Stimulated activated CD4-positive, alpha-beta T cell treated with anti-CD3 and anti-CD28 coated beads, Interleukin-1b, Interleukin-23, amount 100 ng/mL, for 48 hours (primary cell): ENCODE measurements around the gene GABRD.
"Not testable (repeated sequence)": the region's sequence is repeated elsewhere in the genome, so short reads cannot be mapped to it uniquely, and the experiment has no call there.

Source experiments
- DNase-seq: peaks from one replicate; pipeline ENCODE4 v3.0.0-alpha.2; 2020

The GABRD gene, protein sequence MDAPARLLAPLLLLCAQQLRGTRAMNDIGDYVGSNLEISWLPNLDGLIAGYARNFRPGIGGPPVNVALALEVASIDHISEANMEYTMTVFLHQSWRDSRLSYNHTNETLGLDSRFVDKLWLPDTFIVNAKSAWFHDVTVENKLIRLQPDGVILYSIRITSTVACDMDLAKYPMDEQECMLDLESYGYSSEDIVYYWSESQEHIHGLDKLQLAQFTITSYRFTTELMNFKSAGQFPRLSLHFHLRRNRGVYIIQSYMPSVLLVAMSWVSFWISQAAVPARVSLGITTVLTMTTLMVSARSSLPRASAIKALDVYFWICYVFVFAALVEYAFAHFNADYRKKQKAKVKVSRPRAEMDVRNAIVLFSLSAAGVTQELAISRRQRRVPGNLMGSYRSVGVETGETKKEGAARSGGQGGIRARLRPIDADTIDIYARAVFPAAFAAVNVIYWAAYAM

DNA sequence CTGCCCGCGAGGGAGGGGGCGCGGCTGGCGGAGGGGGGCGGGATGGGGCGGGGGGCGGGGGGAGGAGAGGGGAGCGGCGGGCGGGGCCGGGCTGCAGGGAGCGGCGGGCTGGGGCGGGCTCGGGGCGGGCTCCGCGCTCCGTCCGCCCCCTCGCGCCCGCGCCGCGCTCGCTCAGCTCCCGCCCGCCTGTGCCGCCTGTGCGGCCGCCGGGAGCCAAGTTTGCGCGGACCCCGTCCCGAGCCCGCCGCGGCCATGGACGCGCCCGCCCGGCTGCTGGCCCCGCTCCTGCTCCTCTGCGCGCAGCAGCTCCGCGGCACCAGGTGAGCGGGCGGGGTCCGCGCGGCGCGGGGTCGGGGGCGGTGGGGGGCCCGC is at the start of gene GABRD:
Gene GABRD, plus strand, starts transcription at position 174 of the 372 bp plus-strand sequence. Its CDS starts 79 bp downstream, at position 253.
- DNase-seq, result no peak

DNA sequence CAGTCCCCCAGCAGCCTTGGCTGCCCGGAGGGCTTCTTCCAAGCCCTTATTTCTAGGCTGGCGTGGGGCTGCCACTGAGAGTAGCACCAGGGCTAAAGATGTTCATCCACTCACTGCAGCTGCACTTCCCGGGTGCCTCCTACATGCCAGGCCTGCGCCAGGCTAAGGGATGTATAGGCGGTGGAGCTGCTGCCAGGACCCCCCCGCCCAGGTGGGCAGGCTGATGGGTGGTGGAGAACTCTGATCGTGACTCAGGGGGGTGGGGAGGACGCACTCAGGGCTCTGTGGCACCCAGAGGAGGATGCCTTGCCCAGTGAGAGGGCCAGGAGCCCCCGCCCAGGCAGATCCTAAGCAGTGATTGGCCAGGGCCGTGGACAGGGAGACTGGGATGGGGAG is 49.6 kb upstream of the GABRD start:
- DNase-seq, result no peak

GRCh38 chr1:1969953-1970716 is 49.0 kb upstream of the GABRD start:
- no peak for DNase-seq

DNA sequence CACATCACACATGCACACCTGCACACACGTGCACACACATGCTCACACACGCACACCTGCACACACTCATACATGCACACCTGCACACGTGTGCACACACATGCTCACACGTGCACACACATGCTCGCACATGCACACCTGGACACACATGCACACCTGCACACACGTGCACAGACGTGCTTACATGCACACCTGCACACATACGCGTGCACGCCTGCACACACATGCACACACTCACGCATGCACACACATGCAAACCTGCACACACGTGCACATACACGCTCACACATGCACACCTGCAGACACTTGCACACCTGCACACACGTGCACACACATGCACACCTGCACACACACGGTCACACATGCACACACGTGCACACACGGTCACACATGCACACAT is 48.1 kb upstream of the GABRD start:
- no peak for DNase-seq

DNA sequence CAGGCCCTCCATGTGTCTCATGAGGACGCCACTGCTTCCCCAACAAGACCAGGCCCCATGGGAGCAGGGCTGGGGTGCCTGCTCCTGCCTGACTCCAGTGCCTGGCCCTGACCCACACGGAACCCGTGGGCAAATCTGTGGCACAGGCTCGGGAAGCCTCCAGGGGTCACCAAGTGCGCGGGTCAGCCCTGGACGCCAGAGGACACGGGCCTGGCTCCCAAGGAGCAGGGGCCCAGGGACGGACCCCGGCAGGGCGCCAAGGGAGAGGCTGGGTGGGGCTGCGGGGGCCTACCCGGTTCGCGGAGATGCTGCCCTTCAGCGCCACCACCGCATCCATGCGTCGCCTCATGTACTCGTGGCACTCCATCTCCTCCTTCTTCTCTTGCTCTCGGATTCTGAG is 47.5 kb upstream of the GABRD start:
- no peak for DNase-seq

DNA sequence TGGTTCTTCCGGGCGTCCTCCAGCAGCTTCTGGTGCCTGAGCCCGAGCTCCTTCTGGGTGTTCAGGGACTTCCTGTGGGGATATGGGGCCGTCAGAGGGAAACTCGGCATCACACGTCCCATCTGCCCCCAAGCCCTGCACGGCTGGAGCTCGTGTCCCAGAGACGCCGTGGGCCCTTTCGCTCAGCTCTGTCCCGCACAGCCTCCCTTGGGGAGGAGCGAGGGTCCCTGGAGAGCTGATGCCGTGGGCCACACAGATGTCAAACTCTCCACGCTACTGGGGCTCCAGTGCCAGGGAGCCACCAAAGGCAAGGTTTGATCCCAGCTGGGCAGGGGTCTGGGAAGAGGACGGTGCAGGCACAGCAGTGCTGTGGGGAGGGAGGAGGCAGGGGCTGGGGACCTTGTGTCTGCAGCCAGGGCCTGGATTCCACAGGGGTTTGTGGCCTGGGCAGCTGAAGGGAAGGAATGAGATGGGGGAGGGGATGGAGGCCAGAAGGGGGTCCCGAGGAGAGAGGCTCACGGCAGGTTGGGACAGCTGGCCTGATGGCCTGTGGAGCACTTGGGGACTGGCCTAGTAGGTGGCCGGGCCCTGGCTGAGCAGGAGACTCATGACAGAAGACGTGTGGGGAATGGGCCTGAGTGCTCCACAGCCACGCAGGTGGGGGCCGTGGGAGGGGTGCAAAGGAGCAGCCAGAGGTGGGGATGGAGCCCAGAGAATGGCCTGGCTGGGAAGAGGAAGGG is 46.0 kb upstream of the GABRD start:
- no peak for DNase-seq

DNA sequence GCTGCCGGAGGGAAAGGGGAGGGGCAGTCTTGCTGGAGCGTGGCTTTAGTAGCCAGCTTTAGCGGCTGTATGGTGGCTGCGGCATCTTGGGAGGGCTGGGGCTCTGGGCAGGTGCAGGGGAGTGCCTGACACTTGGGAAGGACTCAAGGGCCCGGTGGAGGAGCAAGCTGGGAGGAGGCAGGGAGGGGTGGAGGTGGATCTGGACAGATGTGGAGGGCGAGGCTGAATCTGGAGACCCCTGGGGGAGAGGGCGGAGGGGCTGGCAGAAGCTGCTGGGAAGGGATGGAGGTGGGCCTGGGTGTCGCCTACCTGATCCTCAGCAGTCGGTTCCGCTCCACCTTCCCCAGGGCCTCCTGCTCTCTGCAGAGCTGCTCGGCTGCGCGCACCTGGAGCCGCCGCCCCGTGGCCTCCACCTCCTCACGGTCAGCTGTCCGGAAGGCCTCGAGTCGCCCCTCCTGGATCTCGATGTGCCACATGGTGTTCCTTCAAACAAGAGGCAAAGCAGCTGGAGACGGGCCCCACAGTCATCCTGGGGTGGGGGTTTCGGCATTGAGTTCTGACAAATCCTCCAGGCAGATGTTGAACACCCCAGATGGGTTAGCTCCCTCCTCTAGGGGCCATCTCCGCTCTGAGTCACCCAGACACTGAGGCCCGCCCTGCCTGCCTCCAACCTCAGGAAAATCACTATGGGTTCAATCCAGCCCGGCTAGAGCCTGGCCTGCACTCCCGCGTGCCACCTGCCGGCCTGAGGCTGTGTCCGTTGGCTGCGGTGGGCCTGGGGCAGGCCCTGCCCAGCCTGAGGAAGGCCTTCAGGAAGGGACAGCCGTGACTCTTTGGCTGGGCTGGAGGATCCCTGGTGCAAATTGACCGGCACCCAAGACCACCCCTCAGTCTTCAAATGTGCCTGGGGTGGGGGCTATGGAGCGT is 45.2 kb upstream of the GABRD start:
- DNase-seq, result no peak

DNA sequence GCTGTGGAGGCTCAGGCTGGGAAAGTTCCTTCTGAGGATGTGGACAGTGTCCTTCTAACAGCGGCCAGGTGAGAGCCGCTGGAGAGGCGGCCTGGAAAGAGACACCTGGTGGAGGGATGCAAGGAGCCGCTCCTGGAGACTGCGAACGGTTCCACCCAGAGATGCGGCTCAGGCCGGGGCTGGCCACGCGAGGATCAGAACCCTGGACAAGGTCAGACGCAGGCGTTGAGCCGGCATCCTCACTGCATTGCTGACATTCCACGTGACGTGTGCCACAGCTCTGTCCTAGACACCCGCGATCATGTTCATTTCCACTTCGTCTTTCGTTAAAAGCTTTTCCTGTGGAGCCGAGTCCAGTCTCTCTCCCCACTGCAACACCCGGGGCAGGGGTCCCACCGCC is 44.3 kb upstream of the GABRD start:
- no peak for DNase-seq

DNA sequence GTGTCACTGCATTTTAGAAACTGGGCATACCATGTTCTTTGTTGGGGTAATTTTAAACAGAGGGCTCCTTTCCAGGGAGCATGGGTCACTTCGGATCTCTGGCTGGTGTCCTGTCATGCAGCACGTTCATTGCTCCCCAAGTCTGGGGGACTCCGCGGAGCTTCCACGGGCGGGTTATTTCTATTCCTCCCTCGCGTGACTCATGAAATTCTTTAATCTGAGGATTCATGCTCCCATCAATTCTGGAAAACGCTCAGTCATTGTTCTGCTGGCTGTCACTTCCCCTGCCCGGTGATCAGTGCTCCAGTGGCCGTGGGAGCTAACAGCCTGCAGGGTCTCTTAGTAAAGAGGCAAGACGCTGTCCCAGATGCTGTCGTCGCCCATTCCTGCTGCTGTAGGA is 43.6 kb upstream of the GABRD start:
- DNase-seq, result no peak

DNA sequence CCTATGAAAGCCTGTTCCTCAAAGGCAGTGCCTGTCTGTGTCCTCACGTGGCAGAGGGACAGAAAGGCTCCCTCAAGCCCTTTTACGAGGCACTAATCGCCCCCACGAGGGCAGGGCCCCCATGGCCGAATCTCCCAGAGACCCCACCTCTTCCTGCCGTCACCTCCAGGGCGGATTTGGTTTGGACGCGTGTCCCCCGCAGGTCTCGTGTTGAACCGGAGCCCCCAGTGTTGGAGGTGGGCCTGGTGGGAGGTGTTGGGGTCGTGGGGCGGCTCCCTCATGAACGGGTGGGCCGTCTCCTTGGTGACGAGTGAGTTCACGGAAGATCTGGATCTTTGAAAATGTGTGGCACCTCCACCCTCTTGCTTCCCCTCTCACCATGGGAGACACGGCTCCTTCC is 43.1 kb upstream of the GABRD start:
- DNase-seq, result no peak

GRCh38 chr1:1978108-1978507 is 41.0 kb upstream of the GABRD start:
- DNase-seq, result no peak

DNA sequence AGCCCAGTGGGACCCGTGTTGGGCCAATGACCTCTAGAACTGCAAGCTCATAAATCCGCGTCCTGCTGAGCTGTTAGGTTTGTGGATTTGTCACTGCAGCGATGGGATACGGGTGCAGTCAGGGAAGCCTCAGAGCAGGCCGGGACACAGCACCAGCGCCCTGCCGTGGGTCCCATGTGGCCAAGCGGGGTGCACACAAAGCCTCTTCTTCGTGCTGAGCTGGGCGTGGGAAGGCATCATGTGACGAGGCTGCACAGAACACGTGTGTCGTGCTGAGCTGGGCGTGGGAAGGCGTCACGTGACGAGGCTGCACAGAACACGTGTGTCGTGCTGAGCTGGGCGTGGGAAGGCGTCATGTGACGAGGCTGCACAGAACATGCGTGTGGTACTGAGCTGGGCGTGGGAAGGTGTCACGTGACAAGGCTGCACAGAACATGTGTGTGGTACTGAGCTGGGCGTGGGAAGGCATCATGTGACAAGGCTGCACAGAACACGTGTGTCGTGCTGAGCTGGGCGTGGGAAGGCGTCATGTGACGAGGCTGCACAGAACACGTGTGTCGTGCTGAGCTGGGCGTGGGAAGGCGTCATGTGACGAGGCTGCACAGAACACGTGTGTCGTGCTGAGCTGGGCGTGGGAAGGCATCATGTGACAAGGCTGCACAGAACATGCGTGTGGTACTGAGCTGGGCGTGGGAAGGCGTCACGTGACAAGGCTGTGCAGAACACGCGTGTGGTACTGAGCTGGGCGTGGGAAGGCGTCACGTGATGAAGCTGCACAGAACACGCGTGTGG is 40.3 kb upstream of the GABRD start:
- DNase-seq, result not testable (repeated sequence)

- no peak for DNase-seq
Observed at GRCh38 chr1:1979482-1980165, 39.5 kb upstream of the GABRD start.

DNA sequence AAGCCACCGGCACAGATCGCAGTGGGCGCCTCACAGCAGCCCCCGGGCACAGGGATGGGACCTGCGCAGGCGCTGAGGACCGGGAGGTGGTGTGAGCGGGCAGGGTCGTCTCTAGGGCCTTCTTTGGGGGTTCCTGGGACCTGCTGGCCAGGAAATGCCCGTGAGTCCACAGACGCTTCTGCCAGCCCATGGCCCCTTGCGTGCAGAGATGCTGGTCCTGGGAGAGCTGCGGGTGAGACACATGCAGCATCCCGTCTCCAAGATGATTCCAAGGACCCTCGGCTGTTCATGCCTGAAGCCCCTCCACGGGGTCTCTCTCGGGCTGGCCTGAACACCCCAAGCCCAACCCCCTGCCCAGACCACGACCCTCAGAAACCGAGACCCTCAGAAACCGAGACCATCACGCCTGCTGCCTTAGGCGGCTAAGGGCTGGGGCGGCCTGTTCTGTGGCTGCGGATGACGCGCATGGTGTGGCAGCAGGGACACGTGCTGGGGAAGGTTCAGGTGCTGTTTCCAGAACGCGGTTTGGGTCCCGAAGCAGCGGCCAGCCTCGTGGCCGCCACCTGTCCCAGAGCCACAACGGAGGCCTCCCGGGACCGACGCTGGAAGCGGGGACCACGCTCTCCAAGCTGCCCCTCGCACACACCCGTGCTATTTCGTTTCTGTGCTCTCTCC is 38.5 kb upstream of the GABRD start:
- no peak for DNase-seq

GRCh38 chr1:1981142-1981500 is 38.0 kb upstream of the GABRD start:
- no peak for DNase-seq

GRCh38 chr1:1981631-1982327 is 37.4 kb upstream of the GABRD start:
- DNase-seq, result not testable (repeated sequence)

DNA sequence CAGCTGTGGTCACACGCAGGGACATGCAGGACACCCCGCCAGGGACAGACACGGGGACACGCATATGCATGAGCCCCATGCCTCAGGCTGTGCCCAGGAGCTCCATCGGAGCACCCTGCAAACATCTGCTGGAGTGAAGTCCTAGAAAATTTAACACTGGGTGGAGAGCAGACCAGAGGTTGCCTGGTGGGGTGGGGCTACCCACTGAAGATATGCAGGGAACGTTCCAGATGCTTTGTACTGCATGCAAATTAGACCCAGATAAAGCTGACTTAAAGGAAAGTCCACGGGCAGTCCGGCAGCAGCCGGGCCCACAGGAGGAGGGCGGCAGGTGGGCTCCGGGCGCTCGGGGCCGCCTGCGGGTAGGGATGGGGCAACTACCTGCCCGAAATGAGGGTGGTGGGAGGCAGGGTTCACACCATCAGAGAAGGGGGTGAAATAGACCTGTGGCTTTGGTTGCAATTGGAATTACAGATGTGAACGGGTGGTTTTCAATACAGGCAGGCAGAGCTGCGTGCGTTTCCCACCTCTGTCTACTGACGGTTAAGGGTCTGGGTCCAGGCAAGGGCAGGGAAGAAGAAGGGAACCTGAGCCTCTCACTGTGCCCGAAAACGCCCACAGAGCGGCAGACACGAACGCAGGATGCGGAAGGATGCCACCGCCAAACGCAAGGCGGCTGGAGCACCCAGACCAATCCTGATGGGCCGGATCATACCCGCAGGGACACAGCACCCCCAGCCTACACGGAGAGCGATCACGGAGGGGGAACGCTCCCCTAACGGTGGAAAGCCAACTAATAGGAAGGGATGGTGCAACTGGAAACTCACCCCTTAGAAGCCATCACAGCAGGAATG is 36.5 kb upstream of the GABRD start:
- DNase-seq, result no peak

GRCh38 chr1:1984560-1985070 is 34.5 kb upstream of the GABRD start:
- DNase-seq, result no peak
